Liver (tissue), 9 donors: ENCODE results near the gene PKHD1. TPM values are rescaled to one million over a fixed set of nuclear protein-coding genes. Genes with fewer than 3 reads are reported as not detected.

Experiments
- DNase-seq: peaks from one replicate; pipeline ENCODE4 v3.0.0-alpha.2; 2017; ENCODE audit warnings: low spot score
- H3K27ac ChIP-seq, 2 donors: one replicate each; pipeline ENCODE4 v1.7.0; 2013; ENCODE audit warnings: inconsistent platforms in 2 of 2, low read length in 2 of 2, control low read depth in 1 of 2, low read depth in 1 of 2, mild to moderate bottlenecking in 1 of 2
- H3K27me3 ChIP-seq, 4 donors: one replicate each; pipeline versions ENCODE4 v1.6.1 to v1.7.0; 2013; ENCODE audit warnings: low read length in 3 of 4, inconsistent platforms in 1 of 4, mild to moderate bottlenecking in 1 of 4, moderate library complexity in 1 of 4; ENCODE audit not compliant: control insufficient read depth in 4 of 4, insufficient read depth in 4 of 4
- H3K36me3 ChIP-seq, 4 donors: one replicate each; pipeline versions ENCODE4 v1.6.1 to v1.7.0; 2013; ENCODE audit warnings: low read length in 3 of 4, mild to moderate bottlenecking in 3 of 4, low read depth in 1 of 4, moderate library complexity in 1 of 4; ENCODE audit not compliant: control insufficient read depth in 4 of 4, insufficient read depth in 3 of 4
- H3K4me1 ChIP-seq, 4 donors: one replicate each; pipeline versions ENCODE4 v1.6.1 to v1.7.0; 2013; ENCODE audit warnings: low read length in 3 of 4, mild to moderate bottlenecking in 3 of 4, moderate library complexity in 1 of 4; ENCODE audit not compliant: control insufficient read depth in 4 of 4, insufficient read depth in 4 of 4
- H3K4me3 ChIP-seq, 3 donors: one replicate each; pipeline versions ENCODE4 v1.6.1 to v1.7.0; 2013; ENCODE audit warnings: low read length in 3 of 3, control low read depth in 1 of 3, low read depth in 1 of 3, mild to moderate bottlenecking in 1 of 3
- H3K9ac ChIP-seq, 2 donors: one replicate each; pipeline ENCODE4 v1.7.0; 2013; ENCODE audit warnings: low read length in 2 of 2, mild to moderate bottlenecking in 2 of 2, moderate library complexity in 2 of 2, control low read depth in 1 of 2, low read depth in 1 of 2
- H3K9me3 ChIP-seq, 4 donors: one replicate each; pipeline versions ENCODE4 v1.6.1 to v1.7.0; 2013; ENCODE audit warnings: low read length in 3 of 4; ENCODE audit not compliant: control insufficient read depth in 4 of 4
- EGR1 ChIP-seq, 2 donors: IDR thresholded peaks; 2 replicates each; pipeline ENCODE4 v1.6.1; 2016 to 2018; ENCODE audit warnings: antibody characterized with exemption in 2 of 2, low read depth in 2 of 2
- FOXA1 ChIP-seq: IDR thresholded peaks from 2 replicates; pipeline ENCODE4 v1.6.1; 2016; ENCODE audit warnings: antibody characterized with exemption
- FOXA2 ChIP-seq: IDR thresholded peaks from 2 replicates; pipeline ENCODE4 v1.6.1; 2016; ENCODE audit warnings: antibody characterized with exemption
- GABPA ChIP-seq, 2 donors: IDR thresholded peaks in 1 of 2; conservative IDR thresholded peaks in 1 of 2; 2 replicates each; pipeline ENCODE4 v1.6.1; 2016; ENCODE audit warnings: antibody characterized with exemption in 2 of 2, mild to moderate bottlenecking in 1 of 2, moderate library complexity in 1 of 2
- HNF4A ChIP-seq, 2 donors: conservative IDR thresholded peaks; 2 replicates each; pipeline ENCODE4 v1.6.1; 2016; ENCODE audit warnings: antibody characterized with exemption in 2 of 2, mild to moderate bottlenecking in 2 of 2
- JUND ChIP-seq, 2 donors: IDR thresholded peaks; 2 replicates each; pipeline ENCODE4 v1.6.1; 2016; ENCODE audit warnings: antibody characterized with exemption in 2 of 2
- NR2F2 ChIP-seq: IDR thresholded peaks from 2 replicates; pipeline ENCODE4 v1.6.1; 2016; ENCODE audit warnings: antibody characterized with exemption
- RAD21 ChIP-seq, 2 donors: IDR thresholded peaks; 2 replicates each; pipeline ENCODE4 v1.6.1; 2016; ENCODE audit warnings: antibody characterized with exemption in 2 of 2, mild to moderate bottlenecking in 2 of 2
- RXRA ChIP-seq, 2 donors: IDR thresholded peaks; 2 replicates each; pipeline ENCODE4 v1.6.1; 2017 to 2018; ENCODE audit warnings: antibody characterized with exemption in 2 of 2, mild to moderate bottlenecking in 1 of 2
- SP1 ChIP-seq: IDR thresholded peaks from 2 replicates; pipeline ENCODE4 v1.6.1; 2018; ENCODE audit warnings: antibody characterized with exemption, mild to moderate bottlenecking
- TAF1 ChIP-seq: conservative IDR thresholded peaks from 2 replicates; pipeline ENCODE4 v1.6.1; 2016; ENCODE audit warnings: antibody characterized with exemption, mild to moderate bottlenecking
- YY1 ChIP-seq: IDR thresholded peaks from 2 replicates; pipeline ENCODE4 v1.6.1; 2016; ENCODE audit warnings: antibody characterized with exemption, mild to moderate bottlenecking
- polyA plus RNA-seq, 2 donors: library from polyadenylated mRNA; stranded (reverse) in 1 of 2; unstranded in 1 of 2; fragments of 200-250 nt in 1 of 2; fragments of >200 nt in 1 of 2; fragmentation: Nextera tagmentation in 1 of 2; extraction: Ambion mirVana in 1 of 2; gene quantifications; one replicate each; pipeline versions ENCODE4 v1.2.1 to v1.2.3, GENCODE V29; 2013 to 2015
- total RNA-seq, 2 donors: library from RNA; depleted of rRNA; stranded (reverse); fragments of >200 nt; gene quantifications; one replicate each; pipeline ENCODE4 v1.2.3, GENCODE V29; 2014
- TF ChIP-seq, protein P1 (sequence below): IDR thresholded peaks from 2 replicates; pipeline ENCODE4 v1.6.1; 2016; ENCODE audit warnings: antibody characterized with exemption
- TF ChIP-seq, protein P2 (sequence below): IDR thresholded peaks from 2 replicates; pipeline ENCODE4 v1.6.1; 2016; ENCODE audit warnings: antibody characterized with exemption, mild to moderate bottlenecking
- TF ChIP-seq, protein P3 (sequence below): IDR thresholded peaks from 2 replicates; pipeline ENCODE4 v1.6.1; 2016; ENCODE audit warnings: antibody characterized with exemption
- TF ChIP-seq, protein P4 (sequence below): fragments of 150-350 bp; IDR thresholded peaks from 2 replicates; pipeline ENCODE4 v1.5.1; 2017; ENCODE audit warnings: improper control_type of control experiment, low read depth, low read length; ENCODE audit not compliant: missing input control
- TF ChIP-seq, protein P5 (sequence below): IDR thresholded peaks from 2 replicates; pipeline ENCODE4 v1.6.1; 2016; ENCODE audit warnings: antibody characterized with exemption
- donor health status: healthy.
- donor health status: healthy.
- donor health status: healthy.
- donor health status: healthy.
- donor health status: healthy.

Gene PKHD1
- total and polyA plus RNA-seq, 4 donors: 0.45 to 10.6 (median 3.2) TPM

DNA sequence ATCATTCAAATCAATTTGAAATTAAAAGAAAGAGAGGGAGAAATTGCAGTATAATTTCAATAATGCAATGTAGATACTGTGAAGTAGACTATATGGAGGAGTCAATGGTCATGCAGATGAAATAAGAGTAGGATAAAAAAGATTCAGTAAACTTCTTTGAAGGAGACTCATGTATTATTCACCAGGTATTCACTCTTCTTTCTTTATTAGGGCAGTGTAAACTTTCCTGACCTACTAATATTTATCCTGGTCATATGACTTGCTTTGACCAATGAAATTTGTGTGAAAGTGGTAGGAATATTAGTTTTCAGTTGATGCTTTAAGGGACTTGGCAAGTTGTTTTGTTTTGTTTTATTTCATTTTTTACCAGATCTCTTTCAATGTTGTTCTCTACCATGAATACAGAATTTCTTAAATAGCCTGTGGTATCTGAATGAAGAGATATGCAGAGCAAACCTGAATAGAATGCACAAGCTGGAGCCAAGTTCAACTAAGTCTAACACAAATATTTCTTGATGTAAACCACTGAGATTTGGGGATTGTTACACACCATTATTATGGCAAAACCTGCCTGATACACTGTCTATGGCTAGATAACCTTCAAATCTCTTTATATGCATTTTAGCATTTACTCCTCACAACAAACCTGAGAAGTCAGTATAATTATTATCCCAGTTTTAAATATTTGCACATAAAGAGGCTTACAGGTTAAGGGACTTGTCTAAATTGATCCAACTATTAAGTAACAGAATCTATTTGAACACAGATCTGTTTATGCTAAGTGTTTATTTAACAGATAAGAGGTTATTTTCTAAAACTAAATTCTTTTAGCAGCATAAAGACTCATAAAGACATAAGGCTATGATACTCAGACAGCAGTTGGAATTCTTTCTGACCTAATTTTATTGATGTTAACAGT lies 311.2 kb downstream of the PKHD1 start:
- no peak overlapping the region for H3K4me3 ChIP-seq
- TF ChIP-seq FOXA2 (peak; percentile 7), RXRA (IDR thresholded peaks at IDR 0.05) (peak in 1 of 2 donors; percentile 28), TAF1 (no peak), HNF4A (conservative IDR thresholded peaks at IDR 0.05) (peak in 1 of 2 donors; percentile 16)
- TF ChIP-seq, protein P1, sequence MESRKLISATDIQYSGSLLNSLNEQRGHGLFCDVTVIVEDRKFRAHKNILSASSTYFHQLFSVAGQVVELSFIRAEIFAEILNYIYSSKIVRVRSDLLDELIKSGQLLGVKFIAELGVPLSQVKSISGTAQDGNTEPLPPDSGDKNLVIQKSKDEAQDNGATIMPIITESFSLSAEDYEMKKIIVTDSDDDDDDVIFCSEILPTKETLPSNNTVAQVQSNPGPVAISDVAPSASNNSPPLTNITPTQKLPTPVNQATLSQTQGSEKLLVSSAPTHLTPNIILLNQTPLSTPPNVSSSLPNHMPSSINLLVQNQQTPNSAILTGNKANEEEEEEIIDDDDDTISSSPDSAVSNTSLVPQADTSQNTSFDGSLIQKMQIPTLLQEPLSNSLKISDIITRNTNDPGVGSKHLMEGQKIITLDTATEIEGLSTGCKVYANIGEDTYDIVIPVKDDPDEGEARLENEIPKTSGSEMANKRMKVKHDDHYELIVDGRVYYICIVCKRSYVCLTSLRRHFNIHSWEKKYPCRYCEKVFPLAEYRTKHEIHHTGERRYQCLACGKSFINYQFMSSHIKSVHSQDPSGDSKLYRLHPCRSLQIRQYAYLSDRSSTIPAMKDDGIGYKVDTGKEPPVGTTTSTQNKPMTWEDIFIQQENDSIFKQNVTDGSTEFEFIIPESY: no peak
- H3K9ac ChIP-seq: no peak overlapping the region
- no peaks in the 10 kb centered on the region for H3K36me3 ChIP-seq
- H3K27ac ChIP-seq: no peak overlapping the region
- H3K4me1 ChIP-seq: peaks cover 4 to 25% (median 17%) of the 10 kb centered on the region in 4 donors
- no peaks in the 10 kb centered on the region for H3K9me3 ChIP-seq
- no peak for DNase-seq
- H3K27me3 ChIP-seq: no peaks in the 10 kb centered on the region

DNA sequence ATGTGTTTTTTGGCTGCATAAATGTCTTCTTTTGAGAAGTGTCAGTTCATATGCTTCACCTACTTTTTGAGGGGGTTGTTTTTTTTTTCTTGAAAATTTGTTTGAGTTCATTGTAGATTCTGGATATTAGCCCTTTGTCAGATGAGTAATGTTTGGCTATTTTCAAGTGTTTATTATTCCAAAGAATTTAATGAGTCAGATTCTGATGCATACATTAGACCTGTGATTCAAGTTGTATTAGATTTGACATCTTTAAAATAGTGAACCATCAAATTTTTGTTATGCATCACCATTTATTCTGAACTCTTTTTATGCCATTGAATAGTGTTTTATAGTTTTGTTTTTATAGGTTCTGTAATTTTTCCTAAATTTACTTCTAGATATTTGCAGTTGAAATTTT lies 319.3 kb downstream of the PKHD1 start:
- peaks cover 0 to 9% (median 0%) of the 10 kb centered on the region in 4 donors for H3K4me1 ChIP-seq
- H3K9me3 ChIP-seq: peaks cover 0 to 4% (median 0%) of the 10 kb centered on the region in 4 donors
- H3K9ac ChIP-seq: no peak overlapping the region
- no peak overlapping the region for H3K4me3 ChIP-seq
- DNase-seq: no peak
- H3K36me3 ChIP-seq: no peaks in the 10 kb centered on the region
- H3K27me3 ChIP-seq: no peaks in the 10 kb centered on the region
- no peak overlapping the region for H3K27ac ChIP-seq
- TF ChIP-seq EGR1 (IDR thresholded peaks at IDR 0.05; ENCODE audit: low read depth in 2 of 2): no peak
- TF ChIP-seq, protein P2, sequence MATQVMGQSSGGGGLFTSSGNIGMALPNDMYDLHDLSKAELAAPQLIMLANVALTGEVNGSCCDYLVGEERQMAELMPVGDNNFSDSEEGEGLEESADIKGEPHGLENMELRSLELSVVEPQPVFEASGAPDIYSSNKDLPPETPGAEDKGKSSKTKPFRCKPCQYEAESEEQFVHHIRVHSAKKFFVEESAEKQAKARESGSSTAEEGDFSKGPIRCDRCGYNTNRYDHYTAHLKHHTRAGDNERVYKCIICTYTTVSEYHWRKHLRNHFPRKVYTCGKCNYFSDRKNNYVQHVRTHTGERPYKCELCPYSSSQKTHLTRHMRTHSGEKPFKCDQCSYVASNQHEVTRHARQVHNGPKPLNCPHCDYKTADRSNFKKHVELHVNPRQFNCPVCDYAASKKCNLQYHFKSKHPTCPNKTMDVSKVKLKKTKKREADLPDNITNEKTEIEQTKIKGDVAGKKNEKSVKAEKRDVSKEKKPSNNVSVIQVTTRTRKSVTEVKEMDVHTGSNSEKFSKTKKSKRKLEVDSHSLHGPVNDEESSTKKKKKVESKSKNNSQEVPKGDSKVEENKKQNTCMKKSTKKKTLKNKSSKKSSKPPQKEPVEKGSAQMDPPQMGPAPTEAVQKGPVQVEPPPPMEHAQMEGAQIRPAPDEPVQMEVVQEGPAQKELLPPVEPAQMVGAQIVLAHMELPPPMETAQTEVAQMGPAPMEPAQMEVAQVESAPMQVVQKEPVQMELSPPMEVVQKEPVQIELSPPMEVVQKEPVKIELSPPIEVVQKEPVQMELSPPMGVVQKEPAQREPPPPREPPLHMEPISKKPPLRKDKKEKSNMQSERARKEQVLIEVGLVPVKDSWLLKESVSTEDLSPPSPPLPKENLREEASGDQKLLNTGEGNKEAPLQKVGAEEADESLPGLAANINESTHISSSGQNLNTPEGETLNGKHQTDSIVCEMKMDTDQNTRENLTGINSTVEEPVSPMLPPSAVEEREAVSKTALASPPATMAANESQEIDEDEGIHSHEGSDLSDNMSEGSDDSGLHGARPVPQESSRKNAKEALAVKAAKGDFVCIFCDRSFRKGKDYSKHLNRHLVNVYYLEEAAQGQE: no peak
- TF ChIP-seq SP1: no peak
- no peak for TF ChIP-seq HNF4A (conservative IDR thresholded peaks at IDR 0.05)
- TF ChIP-seq RAD21 (IDR thresholded peaks at IDR 0.05): no peak
- TF ChIP-seq, protein P3, sequence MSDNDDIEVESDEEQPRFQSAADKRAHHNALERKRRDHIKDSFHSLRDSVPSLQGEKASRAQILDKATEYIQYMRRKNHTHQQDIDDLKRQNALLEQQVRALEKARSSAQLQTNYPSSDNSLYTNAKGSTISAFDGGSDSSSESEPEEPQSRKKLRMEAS: no peak
- no peak for TF ChIP-seq NR2F2
- no peak for TF ChIP-seq YY1
- TF ChIP-seq, protein P4, sequence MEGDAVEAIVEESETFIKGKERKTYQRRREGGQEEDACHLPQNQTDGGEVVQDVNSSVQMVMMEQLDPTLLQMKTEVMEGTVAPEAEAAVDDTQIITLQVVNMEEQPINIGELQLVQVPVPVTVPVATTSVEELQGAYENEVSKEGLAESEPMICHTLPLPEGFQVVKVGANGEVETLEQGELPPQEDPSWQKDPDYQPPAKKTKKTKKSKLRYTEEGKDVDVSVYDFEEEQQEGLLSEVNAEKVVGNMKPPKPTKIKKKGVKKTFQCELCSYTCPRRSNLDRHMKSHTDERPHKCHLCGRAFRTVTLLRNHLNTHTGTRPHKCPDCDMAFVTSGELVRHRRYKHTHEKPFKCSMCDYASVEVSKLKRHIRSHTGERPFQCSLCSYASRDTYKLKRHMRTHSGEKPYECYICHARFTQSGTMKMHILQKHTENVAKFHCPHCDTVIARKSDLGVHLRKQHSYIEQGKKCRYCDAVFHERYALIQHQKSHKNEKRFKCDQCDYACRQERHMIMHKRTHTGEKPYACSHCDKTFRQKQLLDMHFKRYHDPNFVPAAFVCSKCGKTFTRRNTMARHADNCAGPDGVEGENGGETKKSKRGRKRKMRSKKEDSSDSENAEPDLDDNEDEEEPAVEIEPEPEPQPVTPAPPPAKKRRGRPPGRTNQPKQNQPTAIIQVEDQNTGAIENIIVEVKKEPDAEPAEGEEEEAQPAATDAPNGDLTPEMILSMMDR: no peak
- TF ChIP-seq, protein P5, sequence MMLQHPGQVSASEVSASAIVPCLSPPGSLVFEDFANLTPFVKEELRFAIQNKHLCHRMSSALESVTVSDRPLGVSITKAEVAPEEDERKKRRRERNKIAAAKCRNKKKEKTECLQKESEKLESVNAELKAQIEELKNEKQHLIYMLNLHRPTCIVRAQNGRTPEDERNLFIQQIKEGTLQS: no peak
- no peak for TF ChIP-seq FOXA1
- TF ChIP-seq GABPA (IDR thresholded peaks at IDR 0.05 in 1 of 2, conservative IDR thresholded peaks at IDR 0.05 in 1 of 2): no peak
- no peak for TF ChIP-seq TAF1
- TF ChIP-seq RXRA (IDR thresholded peaks at IDR 0.05): no peak
- no peak for TF ChIP-seq JUND (IDR thresholded peaks at IDR 0.05)
